HL-60/S4 (cell line): ENCODE measurements around the gene MYO15B.
"Not testable (repeated sequence)": the region's sequence is repeated elsewhere in the genome, so short reads cannot be mapped to it uniquely, and the experiment has no call there.

Experiments
- in situ Hi-C: fragments of 300-500 bp; cut with MboI; formaldehyde crosslinking; loops from 2 replicates; pipeline ENCODE4 v1.14.3; 2022; ENCODE audit warnings: low sequenced_read_pairs

MYO15B gene

GRCh38 chr17:75637143-75637538, 49.5 kb downstream of the MYO15B start:
- in situ Hi-C loops: no loop called here

DNA sequence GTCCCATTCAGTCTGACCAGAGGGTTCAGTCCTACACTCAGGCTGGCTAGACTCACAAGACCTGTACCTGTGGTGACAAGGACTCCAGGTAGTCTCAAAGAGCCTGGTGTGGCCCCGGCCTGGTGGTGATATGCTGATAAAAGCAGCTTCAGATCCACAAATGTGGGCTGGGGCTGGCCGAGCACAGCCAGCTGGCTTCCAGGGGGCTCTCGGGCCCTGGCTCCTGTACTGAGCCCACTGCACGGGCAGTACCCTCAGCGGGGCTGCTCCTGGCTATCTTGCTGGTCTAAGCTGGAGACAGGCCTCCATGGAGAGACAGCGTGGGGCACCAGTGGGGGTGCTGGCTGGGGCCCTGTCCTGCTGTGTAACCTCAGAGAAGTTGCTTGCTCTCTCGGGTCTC, 50.0 kb downstream of the MYO15B start:
- in situ Hi-C loops: no loop called here

- in situ Hi-C loops: not testable (repeated sequence)
Measured at GRCh38 chr17:75638039-75638438, 50.4 kb downstream of the MYO15B start.

DNA sequence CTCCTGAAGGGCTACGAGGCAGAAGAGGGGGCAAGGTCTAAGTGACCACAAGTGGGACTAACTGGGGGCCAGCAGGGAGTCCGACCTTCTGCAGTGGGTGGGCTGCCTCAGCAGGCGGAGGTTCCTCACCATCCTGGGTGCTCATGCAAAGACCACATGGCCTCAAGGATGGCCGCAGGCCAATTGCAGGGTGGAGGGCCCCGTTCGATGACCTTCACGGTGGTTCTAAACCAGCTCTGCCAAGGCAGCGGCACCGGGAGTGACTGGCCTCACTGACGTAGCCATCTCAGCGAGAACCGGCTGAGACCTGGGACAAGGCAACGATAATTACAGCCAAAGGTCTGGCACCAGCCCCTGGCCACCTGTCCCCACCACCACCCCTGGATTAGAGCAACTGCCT, 51.3 kb downstream of the MYO15B start:
- in situ Hi-C loops: no loop called here

GRCh38 chr17:75639327-75639726, 51.7 kb downstream of the MYO15B start:
- in situ Hi-C loops: no loop called here

- in situ Hi-C loops: no loop called here
Measured at GRCh38 chr17:75639771-75640555, 52.4 kb downstream of the MYO15B start.

GRCh38 chr17:75640556-75641119, 53.0 kb downstream of the MYO15B start:
- in situ Hi-C loops: no loop called here

- in situ Hi-C loops: no loop called here
Measured at GRCh38 chr17:75641343-75641742, 53.7 kb downstream of the MYO15B start.

- in situ Hi-C loops: no loop called here
Measured at GRCh38 chr17:75642182-75642783, 54.7 kb downstream of the MYO15B start.

DNA sequence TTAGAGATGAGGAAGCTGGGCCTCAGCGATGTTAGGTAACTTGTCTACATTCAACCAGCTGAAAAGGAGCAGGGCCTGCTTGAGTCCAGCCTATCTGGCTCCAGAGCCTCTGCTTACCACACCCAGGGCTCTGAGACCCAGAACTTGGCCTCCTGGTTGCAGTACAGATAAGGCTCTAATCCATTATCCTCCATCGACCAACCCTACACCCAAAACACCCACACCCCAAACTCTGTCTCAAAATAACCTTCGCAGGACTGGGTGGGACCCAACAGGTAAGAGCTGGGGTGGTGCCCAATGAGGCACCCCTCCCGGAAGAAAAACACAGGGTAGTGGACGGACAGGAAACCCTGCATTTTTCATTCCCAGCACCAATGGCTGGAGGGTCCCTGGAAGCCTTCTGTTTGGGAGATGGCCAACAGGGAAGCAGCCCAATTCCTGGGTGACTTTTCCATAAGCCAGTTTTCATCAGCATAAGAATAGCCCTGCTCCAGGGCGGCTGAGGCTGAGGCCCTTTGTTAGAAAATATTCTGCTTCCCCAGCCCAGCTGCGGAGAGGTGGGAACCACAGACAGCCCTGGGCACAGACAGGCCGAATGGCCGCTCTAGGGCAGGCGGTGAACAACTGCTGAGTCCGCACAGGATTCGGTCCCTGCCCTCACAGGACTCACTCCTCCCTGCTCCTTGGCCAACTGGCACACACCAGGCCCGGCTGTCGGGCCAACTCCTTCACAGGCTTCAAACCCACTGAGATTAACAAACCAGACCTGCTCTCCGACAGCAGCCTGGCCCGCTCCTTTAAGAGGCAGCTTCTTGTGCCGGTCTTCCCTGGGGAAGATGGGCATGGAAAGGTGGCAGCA, 55.4 kb downstream of the MYO15B start:
- in situ Hi-C loops: no loop called here

GRCh38 chr17:75643643-75644017, 56.0 kb downstream of the MYO15B start:
- in situ Hi-C loops: no loop called here

DNA sequence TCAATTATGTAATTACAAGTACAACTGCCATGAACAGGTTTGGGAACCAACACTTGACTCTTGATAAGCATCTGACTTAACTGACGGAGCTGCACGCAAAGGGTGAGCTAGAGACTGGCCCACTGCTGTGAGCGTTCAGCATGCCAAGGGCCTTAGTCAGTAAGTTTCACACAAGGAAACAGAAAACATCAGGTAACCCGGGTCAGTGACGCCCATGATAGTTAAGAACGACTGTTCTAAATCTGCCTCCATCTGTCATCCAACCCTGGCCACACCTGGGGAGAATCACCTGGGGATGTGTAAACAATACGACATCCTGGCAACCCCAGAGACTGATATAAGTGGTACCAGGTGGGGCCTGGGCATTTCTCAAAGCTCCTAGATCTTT, 57.9 kb downstream of the MYO15B start:
- in situ Hi-C loops: no loop called here

GRCh38 chr17:75645889-75646637, 58.5 kb downstream of the MYO15B start:
- in situ Hi-C loops: no loop called here

DNA sequence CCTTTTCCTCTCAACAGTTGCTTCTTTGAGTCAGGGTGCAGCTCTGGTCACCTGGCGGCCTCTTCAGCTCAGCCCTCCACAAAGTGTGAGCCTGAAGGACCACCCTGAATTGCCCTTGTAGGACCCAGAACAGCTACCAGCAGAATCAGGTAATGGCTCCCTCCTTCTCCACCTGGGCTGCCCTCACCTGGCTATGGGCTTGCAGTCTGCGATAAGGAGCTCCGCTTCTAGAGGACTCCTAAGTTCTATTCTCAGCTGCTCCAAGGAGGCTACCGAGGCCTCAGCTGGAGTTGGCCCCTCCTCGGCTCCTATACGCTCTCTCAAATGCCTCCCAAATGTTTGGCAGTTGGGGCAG, 59.0 kb downstream of the MYO15B start:
- in situ Hi-C loops: no loop called here

- in situ Hi-C loops: no loop called here
Measured at GRCh38 chr17:75647061-75647460, 59.5 kb downstream of the MYO15B start.

GRCh38 chr17:75647921-75648320, 60.3 kb downstream of the MYO15B start:
- in situ Hi-C loops: no loop called here

GRCh38 chr17:75649687-75650086, 62.1 kb downstream of the MYO15B start:
- in situ Hi-C loops: no loop called here

DNA sequence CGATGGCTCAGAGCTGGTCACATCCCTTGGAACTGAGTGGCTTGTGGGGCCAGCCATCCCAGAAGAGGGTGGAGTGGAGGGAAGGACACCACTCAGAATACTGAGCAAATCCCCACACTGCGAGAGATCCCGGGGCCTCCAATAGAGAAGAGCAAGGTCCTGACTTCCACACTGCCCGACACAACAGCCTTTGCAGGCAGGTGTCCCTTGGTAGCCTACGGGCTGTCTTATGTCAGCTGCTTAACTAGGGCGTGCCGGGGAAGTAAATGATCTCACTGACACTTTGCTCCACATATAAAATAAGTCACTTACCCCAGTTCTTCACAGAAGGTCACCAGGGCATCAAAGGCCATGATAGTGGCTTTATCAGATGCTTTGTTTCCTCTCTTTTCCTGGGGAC, 63.3 kb downstream of the MYO15B start:
- in situ Hi-C loops: no loop called here

DNA sequence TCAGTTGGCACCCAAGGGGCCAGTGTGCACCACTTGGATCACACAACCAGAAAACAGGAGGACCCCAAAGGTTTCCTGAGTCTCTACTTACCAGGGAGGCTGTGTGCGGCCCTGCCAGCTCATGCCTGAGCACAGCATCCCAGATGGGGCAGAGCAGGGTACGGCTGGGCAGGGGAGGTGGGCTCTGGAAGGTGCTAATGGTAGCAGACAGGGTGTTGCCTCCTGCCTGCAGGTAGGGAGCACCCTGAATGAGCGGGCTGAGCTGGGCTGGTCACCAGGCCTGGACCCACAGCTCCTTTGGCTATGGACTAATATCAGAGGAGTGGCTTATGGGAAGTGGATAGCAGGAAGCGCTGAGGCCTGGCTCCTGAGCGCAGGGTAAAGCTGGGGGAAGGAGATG, 64.7 kb downstream of the MYO15B start:
- in situ Hi-C loops: no loop called here

DNA sequence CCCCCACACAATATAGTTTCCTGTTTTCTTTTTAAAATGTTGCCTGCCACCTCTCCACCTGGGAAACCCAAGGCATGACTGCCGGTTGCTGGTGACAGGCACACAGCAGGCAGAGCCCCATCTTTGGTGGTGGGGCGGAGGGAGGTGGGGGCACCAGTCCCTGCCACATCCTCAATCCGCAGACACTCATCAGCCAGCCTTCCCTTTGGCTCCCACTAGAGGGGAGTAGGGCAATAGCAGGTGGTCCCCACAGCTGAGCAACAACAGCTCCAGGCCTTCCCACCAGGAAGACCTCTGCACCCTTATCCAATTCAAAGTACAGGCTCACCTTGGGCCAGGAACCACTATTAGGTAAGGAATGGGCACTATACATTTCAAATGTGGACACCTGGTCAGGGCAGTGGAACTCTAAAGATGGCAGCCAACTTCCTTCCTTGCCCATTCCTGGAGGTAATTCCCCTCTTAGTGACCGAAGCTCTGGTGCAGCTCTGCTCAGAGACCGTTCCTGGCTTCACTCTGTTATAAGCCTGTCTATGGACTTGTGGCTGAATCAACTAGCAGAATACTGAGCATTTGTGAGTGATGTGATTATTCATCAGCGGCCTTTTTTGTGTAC, 65.4 kb downstream of the MYO15B start:
- in situ Hi-C loops: no loop called here
